Astrocyte (in vitro differentiated cells and primary cell): ENCODE results near the gene ABCA4. TPM values are rescaled to one million over a fixed set of nuclear protein-coding genes. Genes with fewer than 3 reads are reported as not detected.

Source experiments
- DNase-seq: peaks from one replicate; pipeline ENCODE4 v3.0.0-alpha.2; 2010; ENCODE audit warnings: low read depth
- FAIRE-seq: peaks from 2 replicates; lab custom pipeline; 2011; peaks lifted over from hg19 to GRCh38; lab: Jason Lieb, UNC
- H2AFZ ChIP-seq: 2 replicates; pipeline ENCODE4 v1.6.0; 2012; ENCODE audit warnings: low read depth, low read length, inconsistent platforms
- H3K27ac ChIP-seq: 2 replicates; pipeline ENCODE4 v1.5.1; 2011; ENCODE audit warnings: low read depth, low read length, inconsistent platforms
- H3K27me3 ChIP-seq: 2 replicates; pipeline ENCODE4 v1.6.0; 2011; ENCODE audit warnings: low read length, inconsistent platforms; ENCODE audit not compliant: insufficient read depth
- H3K36me3 ChIP-seq: 2 replicates; pipeline ENCODE4 v1.5.1; 2011; ENCODE audit warnings: low read length, inconsistent platforms; ENCODE audit not compliant: insufficient read depth
- H3K4me1 ChIP-seq: 2 replicates; pipeline ENCODE4 v1.5.1; 2011; ENCODE audit warnings: low read length, inconsistent platforms; ENCODE audit not compliant: insufficient read depth
- H3K4me2 ChIP-seq: 2 replicates; pipeline ENCODE4 v1.6.0; 2012; ENCODE audit warnings: low read length, inconsistent platforms
- H3K4me3 ChIP-seq: 2 replicates; pipeline ENCODE4 v1.5.1; 2011; ENCODE audit warnings: low read depth, mild to moderate bottlenecking, low read length, inconsistent platforms; ENCODE audit not compliant: insufficient read depth
- H3K79me2 ChIP-seq: 2 replicates; pipeline ENCODE4 v1.6.0; 2012; ENCODE audit warnings: mild to moderate bottlenecking, low read length, inconsistent platforms; ENCODE audit not compliant: insufficient read depth
- H3K9ac ChIP-seq: 2 replicates; pipeline ENCODE4 v1.6.0; 2012; ENCODE audit warnings: mild to moderate bottlenecking, low read length, inconsistent platforms
- H3K9me3 ChIP-seq: 2 replicates; pipeline ENCODE4 v1.5.1; 2012; ENCODE audit warnings: low read depth, mild to moderate bottlenecking, low read length, inconsistent platforms; ENCODE audit not compliant: insufficient read depth
- H4K20me1 ChIP-seq: 2 replicates; pipeline ENCODE4 v1.6.0; 2012; ENCODE audit warnings: low read length, inconsistent platforms; ENCODE audit not compliant: insufficient read depth
- H3K27ac Mint-ChIP-seq: one replicate; pipeline ENCODE4 v1.8.0; 2021; ENCODE audit warnings: mild to moderate bottlenecking, mixed read lengths; ENCODE audit not compliant: unreplicated experiment
- H3K27me3 Mint-ChIP-seq: one replicate; pipeline ENCODE4 v1.8.0; 2021; ENCODE audit warnings: low read depth, mixed read lengths; ENCODE audit not compliant: unreplicated experiment
- H3K36me3 Mint-ChIP-seq: one replicate; pipeline ENCODE4 v1.8.0; 2021; ENCODE audit warnings: low read depth, mixed read lengths; ENCODE audit not compliant: unreplicated experiment
- H3K4me1 Mint-ChIP-seq: one replicate; pipeline ENCODE4 v1.8.0; 2021; ENCODE audit warnings: low read depth, mixed read lengths; ENCODE audit not compliant: unreplicated experiment
- H3K4me3 Mint-ChIP-seq: one replicate; pipeline ENCODE4 v1.8.0; 2021; ENCODE audit warnings: mild to moderate bottlenecking, moderate library complexity, mixed read lengths; ENCODE audit not compliant: unreplicated experiment
- H3K9me3 Mint-ChIP-seq: one replicate; pipeline ENCODE4 v1.8.0; 2021; ENCODE audit warnings: mild to moderate bottlenecking, mixed read lengths; ENCODE audit not compliant: unreplicated experiment
- CTCF ChIP-seq: IDR thresholded peaks from 2 replicates; pipeline ENCODE4 v1.5.1; 2011; ENCODE audit warnings: low read depth, mild to moderate bottlenecking, inconsistent platforms, low read length, moderate library complexity; ENCODE audit not compliant: insufficient read depth
- EZH2 ChIP-seq: IDR thresholded peaks from 2 replicates; pipeline ENCODE4 v1.6.1; 2012; ENCODE audit warnings: mild to moderate bottlenecking, low read length, inconsistent platforms; ENCODE audit not compliant: insufficient read depth
- total RNA-seq: library from RNA; stranded (reverse); gene quantifications from 2 replicates; pipeline ENCODE4 v1.2.1, GENCODE V29; 2021

The ABCA4 gene
- total RNA-seq, 1 donor from 2014 or later: 0.20 TPM

GRCh38 chr1:94124538-94124937 is 3.6 kb upstream of the ABCA4 start:
- Histone ChIP-seq H3K79me2 (no peaks in the 10 kb centered on the region), H3K4me3 (no peak overlapping the region), H3K27me3 (no peaks in the 10 kb centered on the region), H3K27ac (no peak overlapping the region), H3K4me1 (peaks cover 3% of the 10 kb centered on the region), H2AFZ (no peak overlapping the region), H3K9me3 (no peaks in the 10 kb centered on the region), H3K4me2 (no peak overlapping the region), H4K20me1 (no peaks in the 10 kb centered on the region), H3K9ac (no peak overlapping the region), H3K36me3 (no peaks in the 10 kb centered on the region)
- Mint-ChIP-seq H3K36me3 (no peaks in the 10 kb centered on the region), H3K9me3 (peaks cover 3% of the 10 kb centered on the region), H3K27me3 (peaks cover 8% of the 10 kb centered on the region), H3K4me3 (no peak overlapping the region), H3K27ac (no peak overlapping the region), H3K4me1 (peaks cover 24% of the 10 kb centered on the region)
- no peak for DNase-seq
- FAIRE-seq: no peak
- no peak for TF ChIP-seq CTCF
- TF ChIP-seq EZH2: no peak

- Histone ChIP-seq H3K4me3 (no peak overlapping the region), H3K79me2 (no peaks in the 10 kb centered on the region), H2AFZ (no peak overlapping the region), H3K9me3 (no peaks in the 10 kb centered on the region), H3K36me3 (no peaks in the 10 kb centered on the region), H3K9ac (no peak overlapping the region), H3K4me1 (peaks cover 3% of the 10 kb centered on the region), H3K27ac (no peak overlapping the region), H3K4me2 (no peak overlapping the region), H4K20me1 (no peaks in the 10 kb centered on the region), H3K27me3 (no peaks in the 10 kb centered on the region)
- FAIRE-seq (no peak), DNase-seq (peak; percentile 89)
- Mint-ChIP-seq H3K27me3 (peaks cover 9% of the 10 kb centered on the region), H3K4me1 (peaks cover 37% of the 10 kb centered on the region), H3K36me3 (no peaks in the 10 kb centered on the region), H3K27ac (peak overlapping the region; percentile 21), H3K4me3 (no peak overlapping the region), H3K9me3 (peaks cover 4% of the 10 kb centered on the region)
- TF ChIP-seq CTCF (no peak), EZH2 (no peak)
Observed at GRCh38 chr1:94122201-94122970, 1.4 kb upstream of the ABCA4 start.

- H3K9me3 ChIP-seq: no peaks in the 10 kb centered on the region
- H3K4me1 Mint-ChIP-seq: peaks cover 37% of the 10 kb centered on the region
Observed at GRCh38 chr1:94121411-94121821, 468 bp upstream of the ABCA4 start.

More at GRCh38 chr1:94121411-94121821, 468 bp upstream of the ABCA4 start:
- no peaks in the 10 kb centered on the region for H3K36me3 Mint-ChIP-seq
- no peaks in the 10 kb centered on the region for H3K27me3 ChIP-seq
- peaks cover 4% of the 10 kb centered on the region for H3K9me3 Mint-ChIP-seq
- no peak overlapping the region for H3K27ac ChIP-seq
- no peak for DNase-seq
- no peak overlapping the region for H3K4me3 ChIP-seq
- H3K9ac ChIP-seq: no peak overlapping the region
- no peak overlapping the region for H2AFZ ChIP-seq
- H3K4me3 Mint-ChIP-seq: no peak overlapping the region
- TF ChIP-seq EZH2 (no peak), CTCF (no peak)
- FAIRE-seq: no peak
- H3K27ac Mint-ChIP-seq: no peak overlapping the region
- no peaks in the 10 kb centered on the region for H3K36me3 ChIP-seq
- H3K4me2 ChIP-seq: no peak overlapping the region
- no peaks in the 10 kb centered on the region for H3K79me2 ChIP-seq
- peaks cover 9% of the 10 kb centered on the region for H3K27me3 Mint-ChIP-seq
- peaks cover 3% of the 10 kb centered on the region for H3K4me1 ChIP-seq
- no peaks in the 10 kb centered on the region for H4K20me1 ChIP-seq
